ENCODE results near the gene TCAIM.

Gene TCAIM

GRCh38 chr3:44429459-44429858 lies 90.9 kb downstream of the TCAIM start:
- H3K9ac ChIP-seq (ENCODE audit: low read depth, low read length): no peak overlapping the region
- no peaks in the 10 kb centered on the region for H3K36me3 ChIP-seq (ENCODE audit: insufficient read depth, low read length)
- H3K27ac ChIP-seq (ENCODE audit: low read depth, low read length): no peak overlapping the region
- H3K27me3 ChIP-seq (ENCODE audit: insufficient read depth, low read length): no peaks in the 10 kb centered on the region
- no peaks in the 10 kb centered on the region for H3K4me1 ChIP-seq (ENCODE audit: insufficient read depth, low read length)
- H3K9me3 ChIP-seq (ENCODE audit: insufficient read depth, low read depth, low read length): no peaks in the 10 kb centered on the region
- no peak overlapping the region for H3K4me3 ChIP-seq (ENCODE audit: low read length)
- WGBS: 96% methylated on average over 6 of the region's 6 CpGs

- Histone ChIP-seq H3K4me3 (ENCODE audit: low read length) (no peak overlapping the region), H3K27ac (ENCODE audit: low read depth, low read length) (no peak overlapping the region), H3K9me3 (ENCODE audit: insufficient read depth, low read depth, low read length) (no peaks in the 10 kb centered on the region), H3K4me1 (ENCODE audit: insufficient read depth, low read length) (no peaks in the 10 kb centered on the region), H3K9ac (ENCODE audit: low read depth, low read length) (no peak overlapping the region), H3K27me3 (ENCODE audit: insufficient read depth, low read length) (no peaks in the 10 kb centered on the region), H3K36me3 (ENCODE audit: insufficient read depth, low read length) (no peaks in the 10 kb centered on the region)
- WGBS: 92% methylated on average over 4 of the region's 4 CpGs
Observed at GRCh38 chr3:44430466-44430865, 91.9 kb downstream of the TCAIM start.

GRCh38 chr3:44434834-44435510 lies 96.4 kb downstream of the TCAIM start:
- no peaks in the 10 kb centered on the region for H3K9me3 ChIP-seq (ENCODE audit: insufficient read depth, low read depth, low read length)
- no peaks in the 10 kb centered on the region for H3K4me1 ChIP-seq (ENCODE audit: insufficient read depth, low read length)
- H3K4me3 ChIP-seq (ENCODE audit: low read length): no peak overlapping the region
- WGBS: 95% methylated on average over 5 of the region's 5 CpGs
- 0 out of 2 replicates have a peak, but pooled peaks cover 4% of the 10 kb centered on the region for H3K36me3 ChIP-seq (ENCODE audit: insufficient read depth, low read length)
- no peaks in the 10 kb centered on the region for H3K27me3 ChIP-seq (ENCODE audit: insufficient read depth, low read length)
- no peak overlapping the region for H3K9ac ChIP-seq (ENCODE audit: low read depth, low read length)
- no peak overlapping the region for H3K27ac ChIP-seq (ENCODE audit: low read depth, low read length)

- H3K36me3 ChIP-seq (ENCODE audit: insufficient read depth, low read length): 0 out of 2 replicates have a peak, but pooled peaks cover 4% of the 10 kb centered on the region
- WGBS: 100% methylated on average over 1 of the region's 1 CpG
- no peak overlapping the region for H3K4me3 ChIP-seq (ENCODE audit: low read length)
- no peaks in the 10 kb centered on the region for H3K9me3 ChIP-seq (ENCODE audit: insufficient read depth, low read depth, low read length)
- no peak overlapping the region for H3K9ac ChIP-seq (ENCODE audit: low read depth, low read length)
- no peak overlapping the region for H3K27ac ChIP-seq (ENCODE audit: low read depth, low read length)
- no peaks in the 10 kb centered on the region for H3K4me1 ChIP-seq (ENCODE audit: insufficient read depth, low read length)
- no peaks in the 10 kb centered on the region for H3K27me3 ChIP-seq (ENCODE audit: insufficient read depth, low read length)
Observed at GRCh38 chr3:44436181-44436580, 97.6 kb downstream of the TCAIM start.

GRCh38 chr3:44437800-44438199 lies 99.2 kb downstream of the TCAIM start:
- Histone ChIP-seq H3K4me1 (ENCODE audit: insufficient read depth, low read length) (no peaks in the 10 kb centered on the region), H3K9me3 (ENCODE audit: insufficient read depth, low read depth, low read length) (no peaks in the 10 kb centered on the region), H3K9ac (ENCODE audit: low read depth, low read length) (no peak overlapping the region), H3K4me3 (ENCODE audit: low read length) (no peak overlapping the region), H3K27ac (ENCODE audit: low read depth, low read length) (no peak overlapping the region), H3K27me3 (ENCODE audit: insufficient read depth, low read length) (no peaks in the 10 kb centered on the region), H3K36me3 (ENCODE audit: insufficient read depth, low read length) (peaks cover 20% of the 10 kb centered on the region)
- WGBS: 99% methylated on average over 7 of the region's 7 CpGs

- Histone ChIP-seq H3K4me1 (ENCODE audit: insufficient read depth, low read length) (no peaks in the 10 kb centered on the region), H3K9me3 (ENCODE audit: insufficient read depth, low read depth, low read length) (no peaks in the 10 kb centered on the region), H3K27me3 (ENCODE audit: insufficient read depth, low read length) (no peaks in the 10 kb centered on the region), H3K27ac (ENCODE audit: low read depth, low read length) (no peak overlapping the region), H3K4me3 (ENCODE audit: low read length) (no peak overlapping the region), H3K9ac (ENCODE audit: low read depth, low read length) (no peak overlapping the region), H3K36me3 (ENCODE audit: insufficient read depth, low read length) (peaks cover 25% of the 10 kb centered on the region)
- 87% methylated on average over 7 of the region's 7 CpGs for whole genome bisulfite sequencing
Observed at GRCh38 chr3:44439499-44440295, 101.1 kb downstream of the TCAIM start.

- Histone ChIP-seq H3K9me3 (ENCODE audit: insufficient read depth, low read depth, low read length) (peaks cover under 1% of the 10 kb centered on the region; the same call in 1 of the 2 replicates), H3K36me3 (ENCODE audit: insufficient read depth, low read length) (peaks cover 55% of the 10 kb centered on the region), H3K4me3 (ENCODE audit: low read length) (no peak overlapping the region), H3K27ac (ENCODE audit: low read depth, low read length) (no peak overlapping the region), H3K9ac (ENCODE audit: low read depth, low read length) (no peak overlapping the region), H3K27me3 (ENCODE audit: insufficient read depth, low read length) (no peaks in the 10 kb centered on the region), H3K4me1 (ENCODE audit: insufficient read depth, low read length) (no peaks in the 10 kb centered on the region)
- 90% methylated on average over 2 of the region's 2 CpGs for WGBS
Observed at GRCh38 chr3:44442596-44443309, 104.2 kb downstream of the TCAIM start.

GRCh38 chr3:44444437-44444836 lies 105.9 kb downstream of the TCAIM start:
- H3K4me3 ChIP-seq (ENCODE audit: low read length): no peak overlapping the region
- peaks cover 70% of the 10 kb centered on the region for H3K36me3 ChIP-seq (ENCODE audit: insufficient read depth, low read length)
- H3K9me3 ChIP-seq (ENCODE audit: insufficient read depth, low read depth, low read length): peaks cover 6% of the 10 kb centered on the region
- WGBS: 93% methylated on average over 2 of the region's 2 CpGs
- no peaks in the 10 kb centered on the region for H3K4me1 ChIP-seq (ENCODE audit: insufficient read depth, low read length)
- H3K9ac ChIP-seq (ENCODE audit: low read depth, low read length): no peak overlapping the region
- no peak overlapping the region for H3K27ac ChIP-seq (ENCODE audit: low read depth, low read length)
- H3K27me3 ChIP-seq (ENCODE audit: insufficient read depth, low read length): no peaks in the 10 kb centered on the region

- Histone ChIP-seq H3K9ac (ENCODE audit: low read depth, low read length) (no peak overlapping the region), H3K27me3 (ENCODE audit: insufficient read depth, low read length) (no peaks in the 10 kb centered on the region), H3K4me1 (ENCODE audit: insufficient read depth, low read length) (no peaks in the 10 kb centered on the region), H3K9me3 (ENCODE audit: insufficient read depth, low read depth, low read length) (peaks cover 6% of the 10 kb centered on the region), H3K27ac (ENCODE audit: low read depth, low read length) (no peak overlapping the region), H3K36me3 (ENCODE audit: insufficient read depth, low read length) (peaks cover 74% of the 10 kb centered on the region), H3K4me3 (ENCODE audit: low read length) (no peak overlapping the region)
- WGBS: 94% methylated on average over 7 of the region's 7 CpGs
Observed at GRCh38 chr3:44444896-44445691, 106.5 kb downstream of the TCAIM start.

- H3K4me1 ChIP-seq (ENCODE audit: insufficient read depth, low read length): no peaks in the 10 kb centered on the region
- H3K27me3 ChIP-seq (ENCODE audit: insufficient read depth, low read length): no peaks in the 10 kb centered on the region
- peaks cover 6% of the 10 kb centered on the region for H3K9me3 ChIP-seq (ENCODE audit: insufficient read depth, low read depth, low read length)
- no peak overlapping the region for H3K27ac ChIP-seq (ENCODE audit: low read depth, low read length)
- H3K36me3 ChIP-seq (ENCODE audit: insufficient read depth, low read length): peaks cover 81% of the 10 kb centered on the region
- WGBS: 93% methylated on average over 5 of the region's 5 CpGs
- no peak overlapping the region for H3K4me3 ChIP-seq (ENCODE audit: low read length)
- H3K9ac ChIP-seq (ENCODE audit: low read depth, low read length): no peak overlapping the region
Observed at GRCh38 chr3:44445786-44446185, 107.2 kb downstream of the TCAIM start.
